Heart right ventricle (tissue), 16 donors: ENCODE measurements around the gene CACNA1C. TPM values are rescaled to one million over a fixed set of nuclear protein-coding genes. Genes with fewer than 3 reads are reported as not detected.

Experiments
- ATAC-seq, 8 donors: fragments of 200-7000 bp; cut with Tn5 transposase; one replicate each; pipeline ENCODE4 v1.9.1; 2020; ENCODE audit warnings: mild to moderate bottlenecking in 8 of 8, moderate library complexity in 8 of 8, moderate number of reproducible peaks in 1 of 8
- DNase-seq, 2 donors: peaks; one replicate each; pipeline ENCODE4 v3.0.0-alpha.2; 2020
- H3K27ac ChIP-seq, 10 donors: fragments of 200-600 bp; sonication (generic) in 2 of 10; one replicate each; pipeline versions ENCODE4 v1.5.0 to v1.8.0; 2020 to 2022; ENCODE audit warnings: mild to moderate bottlenecking in 3 of 10
- H3K27me3 ChIP-seq, 7 donors: fragments of 200-600 bp; one replicate each; pipeline ENCODE4 v1.8.0; 2021 to 2022; ENCODE audit warnings: mild to moderate bottlenecking in 2 of 7
- H3K36me3 ChIP-seq, 9 donors: fragments of 200-600 bp; sonication (generic) in 1 of 9; one replicate each; pipeline versions ENCODE4 v1.5.0 to v1.8.0; 2020 to 2022; ENCODE audit warnings: mild to moderate bottlenecking in 2 of 9
- H3K4me1 ChIP-seq, 9 donors: fragments of 200-600 bp; sonication (generic) in 1 of 9; one replicate each; pipeline versions ENCODE4 v1.5.0 to v1.8.0; 2020 to 2022; ENCODE audit warnings: mild to moderate bottlenecking in 4 of 9
- H3K4me3 ChIP-seq, 10 donors: fragments of 200-600 bp; sonication (generic) in 2 of 10; one replicate each; pipeline versions ENCODE4 v1.5.0 to v1.8.0; 2020 to 2022; ENCODE audit warnings: mild to moderate bottlenecking in 7 of 10, moderate library complexity in 2 of 10
- H3K9me3 ChIP-seq, 11 donors: fragments of 200-600 bp in 10 of 11; sonication (generic) in 2 of 11; one replicate each; pipeline versions ENCODE4 v1.5.0 to v1.8.0; 2013 to 2022; ENCODE audit warnings: mild to moderate bottlenecking in 2 of 11, control low read depth in 1 of 11, moderate library complexity in 1 of 11
- WGBS, 2 donors: extraction: QIAGEN DNeasy Blood & Tissue Kit; methylation state at CpG; one replicate each; pipeline ENCODE4 v1.1.7; 2013; ENCODE audit warnings: inconsistent platforms in 1 of 2; 5-methylcytosine and 5-hydroxymethylcytosine counted together
- intact Hi-C, 10 donors: fragments of 100-400 bp; cut with DNase I; formaldehyde crosslinking; loops; one replicate each; pipeline versions ENCODE4 v1.11.1 to v1.14.2; 2022
- polyA plus RNA-seq, 2 donors: library from polyadenylated mRNA; stranded (reverse); fragments of 200-250 nt; gene quantifications; one replicate each; pipeline ENCODE4 v1.2.3, GENCODE V29; 2013
- total RNA-seq, 10 donors: library from RNA; stranded (reverse); fragmentation: NEBNext Ultra II Directional in 3 of 10; extraction: Animal tissue kit (Norgen Biotek cat#: 25700) in 3 of 10; gene quantifications; one replicate each; pipeline versions ENCODE4 v1.2.1 to v1.2.4, GENCODE V29; 2021 to 2023
- TF ChIP-seq, protein P1 (sequence below), 9 donors: fragments of 200-600 bp; sonication (generic) in 2 of 9; IDR thresholded peaks; one replicate each; pipeline versions ENCODE4 v1.5.0 to v1.8.0; 2021 to 2022; ENCODE audit warnings: antibody characterized with exemption in 9 of 9, mild to moderate bottlenecking in 5 of 9, moderate library complexity in 1 of 9
- donor health status: Arrhythmogenic right ventricular cardiomyopathy.
- donor health status: ischemic (EF 13 %, LVEDD 7.1; RV severe dilation, severe dysfunction).
- donor health status: healthy with polysubstance abuse.
- donor health status: DM: no; HTN: yes; CAD: no.
- donor health status: DM: no; HTN: no; CAD: no.
- donor health status: ischemic (EF 25% LVEDD 6.9; RV normal size, moderate dysfunction).
- donor health status: ischemic (EF 25% LVEDD 5.7; RV mildly dilated, moderate dysfunction).
- donor health status: healthy.
- donor health status: DM: yes; HTN: yes; CAD: no.
- donor health status: Ischemic cardiomyopathy.
- donor health status: ischemic (EF 35%, LVEDD 5.7; RV mildly dilated, moderate dysfunction).
- donor health status: nonischemic (EF 11% LVEDD 7.7; RV severe dilation, severe dysfunction).
- donor health status: DM: yes; HTN: yes; CAD: no.
- donor health status: PGD.
- donor health status: ischemic (EF 29% LVEDD 5.4; RV normal size, mild dysfunction).
- donor health status: nonischemic (EF 23%, LVEDD 6.1; RV moderate dilation, normal function).

CACNA1C gene
- total and polyA plus RNA-seq, 12 donors = 19.1 to 222 (median 183) TPM

DNA sequence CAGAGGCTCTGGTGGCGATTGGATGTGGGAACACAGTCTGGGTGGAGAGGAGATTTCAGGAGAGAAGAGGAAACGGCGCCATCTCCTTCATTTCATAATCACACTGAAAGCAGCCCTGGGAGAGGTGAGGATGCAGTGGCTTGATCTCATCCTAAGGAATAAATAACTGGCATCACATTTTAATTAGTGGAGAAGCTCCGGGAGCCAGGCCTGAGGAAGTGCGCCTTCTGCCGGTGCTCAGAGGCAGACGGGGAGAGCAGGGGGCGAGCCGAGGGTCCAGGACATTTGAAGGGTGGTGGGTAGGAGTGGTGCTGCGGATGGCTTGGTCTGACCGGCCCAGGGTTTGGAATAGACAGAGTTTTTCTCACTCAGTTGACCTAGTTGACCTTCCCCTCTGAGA lies 265.0 kb downstream of the CACNA1C start:
- WGBS, 2 donors = 76 to 78% methylated on average over 11 of the region's 11 CpGs
- ATAC-seq = no peak
- peak overlapping the region in 1 of 10 donors; percentile 11 for H3K27ac ChIP-seq
- DNase-seq = no peak
- H3K36me3 ChIP-seq = no peaks in the 10 kb centered on the region
- TF ChIP-seq, protein P1, sequence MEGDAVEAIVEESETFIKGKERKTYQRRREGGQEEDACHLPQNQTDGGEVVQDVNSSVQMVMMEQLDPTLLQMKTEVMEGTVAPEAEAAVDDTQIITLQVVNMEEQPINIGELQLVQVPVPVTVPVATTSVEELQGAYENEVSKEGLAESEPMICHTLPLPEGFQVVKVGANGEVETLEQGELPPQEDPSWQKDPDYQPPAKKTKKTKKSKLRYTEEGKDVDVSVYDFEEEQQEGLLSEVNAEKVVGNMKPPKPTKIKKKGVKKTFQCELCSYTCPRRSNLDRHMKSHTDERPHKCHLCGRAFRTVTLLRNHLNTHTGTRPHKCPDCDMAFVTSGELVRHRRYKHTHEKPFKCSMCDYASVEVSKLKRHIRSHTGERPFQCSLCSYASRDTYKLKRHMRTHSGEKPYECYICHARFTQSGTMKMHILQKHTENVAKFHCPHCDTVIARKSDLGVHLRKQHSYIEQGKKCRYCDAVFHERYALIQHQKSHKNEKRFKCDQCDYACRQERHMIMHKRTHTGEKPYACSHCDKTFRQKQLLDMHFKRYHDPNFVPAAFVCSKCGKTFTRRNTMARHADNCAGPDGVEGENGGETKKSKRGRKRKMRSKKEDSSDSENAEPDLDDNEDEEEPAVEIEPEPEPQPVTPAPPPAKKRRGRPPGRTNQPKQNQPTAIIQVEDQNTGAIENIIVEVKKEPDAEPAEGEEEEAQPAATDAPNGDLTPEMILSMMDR (IDR thresholded peaks at IDR 0.05) = no peak
- H3K4me1 ChIP-seq = peaks cover 14 to 78% (median 42%) of the 10 kb centered on the region in 9 donors
- peaks cover 0 to 4% (median 0%) of the 10 kb centered on the region in 11 donors for H3K9me3 ChIP-seq
- no peak overlapping the region for H3K4me3 ChIP-seq
- intact Hi-C loops = no loop called here
- no peaks in the 10 kb centered on the region for H3K27me3 ChIP-seq

DNA sequence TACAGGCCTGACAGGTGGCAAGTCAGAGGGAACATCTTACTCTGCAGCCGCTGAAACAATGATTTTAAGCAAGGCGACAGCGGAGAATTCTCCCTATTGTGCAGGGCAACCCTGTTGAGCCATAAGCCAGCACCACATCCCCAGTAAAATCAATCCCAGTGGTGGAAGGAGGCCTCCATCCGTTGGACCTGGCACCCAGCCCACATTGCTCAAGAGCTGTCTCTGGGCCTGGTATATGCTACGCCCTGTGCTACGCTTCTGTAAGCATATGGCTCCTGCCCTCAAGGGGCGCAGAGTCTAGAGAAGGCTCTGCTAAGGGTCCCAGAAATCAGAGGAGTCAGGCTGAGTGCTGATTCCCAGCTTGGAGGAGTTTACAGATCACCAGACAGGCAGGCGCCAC lies 265.5 kb downstream of the CACNA1C start:
- peaks cover 17 to 78% (median 47%) of the 10 kb centered on the region in 9 donors for H3K4me1 ChIP-seq
- H3K27me3 ChIP-seq = no peaks in the 10 kb centered on the region
- H3K27ac ChIP-seq = peak overlapping the region in 4 of 10 donors; percentile 11 to 77 (median 60)
- peak in 2 of 8 donors; percentile 3 to 5 for ATAC-seq
- TF ChIP-seq, protein P1 (IDR thresholded peaks at IDR 0.05) = no peak
- DNase-seq = no peak
- H3K9me3 ChIP-seq = peaks cover 0 to 4% (median 0%) of the 10 kb centered on the region in 11 donors
- intact Hi-C loops = no loop called here
- WGBS, 2 donors = 80 to 84% methylated on average over 8 of the region's 8 CpGs
- H3K36me3 ChIP-seq = no peaks in the 10 kb centered on the region
- H3K4me3 ChIP-seq = no peak overlapping the region

DNA sequence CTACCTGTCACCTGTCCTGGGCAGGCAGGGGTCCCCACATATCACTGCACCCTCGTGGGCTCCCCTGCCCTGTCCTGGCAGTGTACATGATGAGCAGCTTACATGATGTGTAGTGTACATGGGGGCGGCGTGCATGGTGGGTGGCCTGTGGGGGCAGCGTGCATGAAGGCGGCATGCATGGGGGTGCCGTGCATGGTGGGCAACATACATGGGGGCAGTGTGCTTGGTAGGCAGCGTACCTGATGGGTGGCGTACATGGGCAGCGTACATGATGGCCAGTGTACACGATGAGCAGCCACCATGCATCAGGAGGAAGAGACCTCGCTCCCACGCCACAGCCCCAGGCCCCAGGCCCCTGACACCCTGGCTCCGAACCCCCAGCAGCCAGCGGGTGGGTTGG lies 266.3 kb downstream of the CACNA1C start:
- 95 to 97% methylated on average over 14 of the region's 14 CpGs for WGBS, 2 donors
- ATAC-seq (no peak), DNase-seq (no peak)
- Histone ChIP-seq H3K4me1 (peaks cover 21 to 81% (median 55%) of the 10 kb centered on the region in 9 donors), H3K27ac (peak overlapping the region in 6 of 10 donors; percentile 21 to 77 (median 58)), H3K4me3 (no peak overlapping the region), H3K9me3 (peaks cover 0 to 4% (median 0%) of the 10 kb centered on the region in 11 donors), H3K36me3 (no peaks in the 10 kb centered on the region), H3K27me3 (no peaks in the 10 kb centered on the region)
- intact Hi-C loops = no loop called here
- TF ChIP-seq, protein P1 (IDR thresholded peaks at IDR 0.05) = no peak

DNA sequence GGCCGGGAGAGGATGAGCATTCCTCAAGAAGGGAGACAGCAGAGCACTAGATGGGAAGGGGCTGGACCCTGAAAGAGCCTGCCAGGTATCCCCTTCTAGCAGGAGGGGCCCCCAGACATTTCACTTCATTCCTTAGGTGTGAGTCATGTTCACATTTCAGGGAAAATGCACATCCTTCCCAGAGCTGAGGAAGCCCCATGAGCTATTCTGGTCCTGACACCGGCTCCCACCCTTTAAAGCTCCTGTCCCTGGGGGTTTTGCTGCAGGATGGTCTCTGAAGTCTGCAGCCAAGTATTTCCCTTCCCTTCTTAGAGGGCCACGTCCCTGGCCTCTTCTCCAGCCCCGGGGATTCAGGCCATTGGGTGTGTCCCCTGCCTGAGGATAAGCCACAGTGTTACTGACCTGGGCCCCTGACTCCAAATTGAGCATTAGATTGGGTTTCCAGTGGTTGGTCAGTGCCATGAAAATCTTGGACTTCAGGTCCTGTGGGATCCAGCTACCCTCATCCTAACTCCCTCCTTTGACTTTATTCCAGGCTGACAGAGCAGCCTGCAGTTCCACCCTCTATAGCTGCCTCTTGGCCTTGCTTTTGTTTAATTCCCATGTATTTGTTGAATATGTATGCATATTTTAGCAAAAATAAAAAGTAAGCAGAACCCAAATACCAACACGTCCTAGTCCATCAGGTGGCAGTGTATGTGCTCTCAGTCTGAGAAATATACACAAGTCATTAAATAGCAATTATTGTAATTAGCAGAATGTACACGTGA lies 267.1 kb downstream of the CACNA1C start:
- H3K36me3 ChIP-seq = no peaks in the 10 kb centered on the region
- peak overlapping the region in 6 of 10 donors; percentile 21 to 77 (median 58) for H3K27ac ChIP-seq
- no peaks in the 10 kb centered on the region for H3K9me3 ChIP-seq
- TF ChIP-seq, protein P1 (IDR thresholded peaks at IDR 0.05) = no peak
- ATAC-seq (peak; percentile 15 to 67 (median 36)), DNase-seq (peak in 1 of 2 donors; percentile 71)
- no peak overlapping the region for H3K4me3 ChIP-seq
- 44 to 59% methylated on average over 6 of the region's 6 CpGs for WGBS, 2 donors
- H3K27me3 ChIP-seq = no peaks in the 10 kb centered on the region
- H3K4me1 ChIP-seq = peaks cover 24 to 89% (median 63%) of the 10 kb centered on the region in 9 donors
- intact Hi-C loops = no loop called here
